Calu3 (cell line): ENCODE measurements around the gene JPH4. TPM values are rescaled to one million over a fixed set of nuclear protein-coding genes. Genes with fewer than 3 reads are reported as not detected.

Source experiments
- BruUV-seq: library from RNA; stranded (reverse); fragments of 400-500 nt; replicated peaks from 2 replicates; lab custom pipeline; 2021; lab: Mats Ljungman, UMichigan
- CTCF ChIA-PET: fragments of 300-600 bp; sonication (Branson Sonifier 250); formaldehyde crosslinking; loops from one replicate; lab custom pipeline; 2022; ENCODE audit warnings: antibody characterized with exemption; lab: Charles Lee
- DNase-seq: peaks from one replicate; pipeline ENCODE4 v3.0.0; 2022
- H3K27ac Mint-ChIP-seq: one replicate; pipeline ENCODE4 v1.8.0; 2022; ENCODE audit warnings: mixed read lengths; ENCODE audit not compliant: unreplicated experiment
- H3K27me3 Mint-ChIP-seq: one replicate; pipeline ENCODE4 v1.8.0; 2022; ENCODE audit warnings: mixed read lengths; ENCODE audit not compliant: unreplicated experiment
- H3K36me3 Mint-ChIP-seq: one replicate; pipeline ENCODE4 v1.8.0; 2022; ENCODE audit warnings: mild to moderate bottlenecking, moderate library complexity, mixed read lengths; ENCODE audit not compliant: insufficient read depth, unreplicated experiment
- H3K4me1 Mint-ChIP-seq: one replicate; pipeline ENCODE4 v1.8.0; 2022; ENCODE audit warnings: mild to moderate bottlenecking, low read depth, mixed read lengths; ENCODE audit not compliant: unreplicated experiment
- H3K4me3 Mint-ChIP-seq: one replicate; pipeline ENCODE4 v1.8.0; 2022; ENCODE audit warnings: mild to moderate bottlenecking, low read depth, moderate library complexity, mixed read lengths; ENCODE audit not compliant: unreplicated experiment
- H3K9me3 Mint-ChIP-seq: one replicate; pipeline ENCODE4 v1.8.0; 2022; ENCODE audit warnings: low read depth, mixed read lengths; ENCODE audit not compliant: unreplicated experiment
- CTCF ChIP-seq: fragments of 200-600 bp; IDR thresholded peaks from one replicate; pipeline ENCODE4 v1.8.0; 2022; ENCODE audit warnings: antibody characterized with exemption; ENCODE audit not compliant: unreplicated experiment
- intact Hi-C: fragments of 100-400 bp; cut with micrococcal nuclease; formaldehyde crosslinking; loops from one replicate; pipeline ENCODE4 v1.10.0; 2022; ENCODE audit not compliant: unreplicated experiment
- total RNA-seq: library from RNA; stranded (reverse); gene quantifications from 2 replicates; pipeline ENCODE4 v1.2.3, GENCODE V29; 2022

The JPH4 gene
- total RNA-seq, 1 experiment from 2014 or later: not detected

GRCh38 chr14:23563473-23564180 is 15.0 kb downstream of the JPH4 start:
- no peaks in the 10 kb centered on the region for H3K27me3 Mint-ChIP-seq
- H3K36me3 Mint-ChIP-seq: peaks cover 76% of the 10 kb centered on the region
- no peak overlapping the region for H3K4me3 Mint-ChIP-seq
- DNase-seq: no peak
- no peak for TF ChIP-seq CTCF
- no peak overlapping the region for H3K27ac Mint-ChIP-seq
- H3K4me1 Mint-ChIP-seq: peaks cover 16% of the 10 kb centered on the region
- CTCF ChIA-PET: interaction anchor here (1.3 kb wide), 1 partner anchor 85 kb away, joined by 4 read pairs; no protein-coding TSS in a partner anchor
- intact Hi-C loops: no loop called here
- BruUV-seq: no TSS peak
- H3K9me3 Mint-ChIP-seq: no peaks in the 10 kb centered on the region

GRCh38 chr14:23562822-23563472 is 15.6 kb downstream of the JPH4 start:
- CTCF ChIA-PET: interaction anchor here (0.5 to 1.3 kb wide), 2 partner anchors 51 to 85 kb away, joined by 4 read pairs; no protein-coding TSS in a partner anchor
- H3K4me3 Mint-ChIP-seq: no peak overlapping the region
- BruUV-seq: no TSS peak
- peak; percentile 62 for DNase-seq
- TF ChIP-seq CTCF: peak; percentile 84
- no peaks in the 10 kb centered on the region for H3K27me3 Mint-ChIP-seq
- intact Hi-C loops: loop anchor here (1.0 kb wide), 1 partner anchor 85 kb away; no protein-coding TSS in a partner anchor
- no peak overlapping the region for H3K27ac Mint-ChIP-seq
- peaks cover 11% of the 10 kb centered on the region for H3K4me1 Mint-ChIP-seq
- H3K9me3 Mint-ChIP-seq: no peaks in the 10 kb centered on the region
- H3K36me3 Mint-ChIP-seq: peaks cover 70% of the 10 kb centered on the region

GRCh38 chr14:23561873-23562821 is 16.4 kb downstream of the JPH4 start:
- no peak for DNase-seq
- Mint-ChIP-seq H3K27ac (no peak overlapping the region), H3K9me3 (no peaks in the 10 kb centered on the region), H3K4me1 (peaks cover 15% of the 10 kb centered on the region), H3K4me3 (no peak overlapping the region), H3K36me3 (peaks cover 67% of the 10 kb centered on the region), H3K27me3 (no peaks in the 10 kb centered on the region)
- BruUV-seq: no TSS peak
- intact Hi-C loops: loop anchor here (1.0 kb wide), 1 partner anchor 84 kb away; no protein-coding TSS in a partner anchor
- no peak for TF ChIP-seq CTCF
- CTCF ChIA-PET: interaction anchor here (0.5 to 1.3 kb wide), 2 partner anchors 50 to 84 kb away, joined by 4 to 8 read pairs (median 4); no protein-coding TSS in a partner anchor

GRCh38 chr14:23561259-23561658 is 17.3 kb downstream of the JPH4 start:
- Mint-ChIP-seq H3K4me3 (no peak overlapping the region), H3K4me1 (peaks cover 16% of the 10 kb centered on the region), H3K27me3 (no peaks in the 10 kb centered on the region), H3K9me3 (no peaks in the 10 kb centered on the region), H3K36me3 (peaks cover 71% of the 10 kb centered on the region), H3K27ac (no peak overlapping the region)
- intact Hi-C loops: no loop called here
- BruUV-seq: no TSS peak
- no peak for TF ChIP-seq CTCF
- no peak for DNase-seq
- CTCF ChIA-PET: interaction anchor here (0.9 kb wide), 1 partner anchor 83 kb away, joined by 8 read pairs; no protein-coding TSS in a partner anchor
